Colonic mucosa (tissue), 4 donors: ENCODE results near the gene MSRB1. TPM values are rescaled to one million over a fixed set of nuclear protein-coding genes. Genes with fewer than 3 reads are reported as not detected.

Experiments
- DNase-seq: peaks from one replicate; pipeline ENCODE4 v3.0.0-alpha.2; 2020
- H3K27ac ChIP-seq: fragments of 200-600 bp; one replicate; pipeline ENCODE4 v1.8.0; 2021
- H3K27me3 ChIP-seq: fragments of 200-600 bp; one replicate; pipeline ENCODE4 v1.8.0; 2021
- H3K36me3 ChIP-seq: fragments of 200-600 bp; one replicate; pipeline ENCODE4 v1.8.0; 2021
- H3K4me1 ChIP-seq: fragments of 200-600 bp; one replicate; pipeline ENCODE4 v1.8.0; 2021; ENCODE audit warnings: mild to moderate bottlenecking
- H3K4me3 ChIP-seq: fragments of 200-600 bp; one replicate; pipeline ENCODE4 v1.8.0; 2021
- H3K9ac ChIP-seq, 2 donors: one replicate each; pipeline ENCODE4 v1.7.0; 2013; ENCODE audit warnings: control low read depth in 2 of 2, low read depth in 2 of 2, low read length in 2 of 2
- H3K9me3 ChIP-seq: fragments of 200-600 bp; one replicate; pipeline ENCODE4 v1.8.0; 2021
- intact Hi-C: fragments of 100-400 bp; cut with DNase I; formaldehyde crosslinking; loops from one replicate; pipeline ENCODE4 v1.14.1; 2022
- total RNA-seq, 2 donors: library from RNA; stranded (reverse); fragmentation: NEBNext Ultra II Directional in 1 of 2; extraction: Animal tissue kit (Norgen Biotek cat#: 25700) in 1 of 2; gene quantifications; one replicate each; pipeline ENCODE4 v1.2.1, GENCODE V29; 2021
- TF ChIP-seq, protein P1 (sequence below): fragments of 200-600 bp; IDR thresholded peaks from one replicate; pipeline ENCODE4 v1.8.0; 2022; ENCODE audit warnings: antibody characterized with exemption, mild to moderate bottlenecking
- donor health status: healthy.
- donor health status: DM: no; HTN: no; CAD: no.
- donor health status: DM: no; HTN: no; CAD: no.

Gene MSRB1
- total RNA-seq, 2 donors from 2014 or later, result 33.0 to 61.2 TPM

DNA sequence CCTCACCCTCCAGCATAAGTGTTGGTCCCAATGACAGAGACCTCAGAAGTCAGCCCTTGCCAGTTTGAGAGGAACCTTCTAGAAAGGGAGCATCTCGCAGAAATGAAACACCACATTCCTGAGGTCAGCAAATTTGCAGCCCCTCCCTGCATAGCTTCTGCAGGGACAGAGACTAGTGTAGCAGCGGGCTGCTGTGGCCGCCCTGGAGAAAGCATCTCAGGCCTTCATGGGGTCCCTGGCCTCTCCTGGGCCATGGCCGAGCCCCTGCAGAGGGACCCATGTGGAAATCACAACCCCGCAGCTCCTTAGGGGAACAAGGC is 36.2 kb downstream of the MSRB1 start:
- Histone ChIP-seq H3K9me3 (no peaks in the 10 kb centered on the region), H3K4me1 (no peaks in the 10 kb centered on the region), H3K9ac (no peak overlapping the region), H3K36me3 (no peaks in the 10 kb centered on the region), H3K27me3 (no peaks in the 10 kb centered on the region), H3K27ac (no peak overlapping the region), H3K4me3 (no peak overlapping the region)
- DNase-seq, result no peak
- TF ChIP-seq, protein P1, sequence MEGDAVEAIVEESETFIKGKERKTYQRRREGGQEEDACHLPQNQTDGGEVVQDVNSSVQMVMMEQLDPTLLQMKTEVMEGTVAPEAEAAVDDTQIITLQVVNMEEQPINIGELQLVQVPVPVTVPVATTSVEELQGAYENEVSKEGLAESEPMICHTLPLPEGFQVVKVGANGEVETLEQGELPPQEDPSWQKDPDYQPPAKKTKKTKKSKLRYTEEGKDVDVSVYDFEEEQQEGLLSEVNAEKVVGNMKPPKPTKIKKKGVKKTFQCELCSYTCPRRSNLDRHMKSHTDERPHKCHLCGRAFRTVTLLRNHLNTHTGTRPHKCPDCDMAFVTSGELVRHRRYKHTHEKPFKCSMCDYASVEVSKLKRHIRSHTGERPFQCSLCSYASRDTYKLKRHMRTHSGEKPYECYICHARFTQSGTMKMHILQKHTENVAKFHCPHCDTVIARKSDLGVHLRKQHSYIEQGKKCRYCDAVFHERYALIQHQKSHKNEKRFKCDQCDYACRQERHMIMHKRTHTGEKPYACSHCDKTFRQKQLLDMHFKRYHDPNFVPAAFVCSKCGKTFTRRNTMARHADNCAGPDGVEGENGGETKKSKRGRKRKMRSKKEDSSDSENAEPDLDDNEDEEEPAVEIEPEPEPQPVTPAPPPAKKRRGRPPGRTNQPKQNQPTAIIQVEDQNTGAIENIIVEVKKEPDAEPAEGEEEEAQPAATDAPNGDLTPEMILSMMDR, result no peak
- intact Hi-C loops, result no loop called here

DNA sequence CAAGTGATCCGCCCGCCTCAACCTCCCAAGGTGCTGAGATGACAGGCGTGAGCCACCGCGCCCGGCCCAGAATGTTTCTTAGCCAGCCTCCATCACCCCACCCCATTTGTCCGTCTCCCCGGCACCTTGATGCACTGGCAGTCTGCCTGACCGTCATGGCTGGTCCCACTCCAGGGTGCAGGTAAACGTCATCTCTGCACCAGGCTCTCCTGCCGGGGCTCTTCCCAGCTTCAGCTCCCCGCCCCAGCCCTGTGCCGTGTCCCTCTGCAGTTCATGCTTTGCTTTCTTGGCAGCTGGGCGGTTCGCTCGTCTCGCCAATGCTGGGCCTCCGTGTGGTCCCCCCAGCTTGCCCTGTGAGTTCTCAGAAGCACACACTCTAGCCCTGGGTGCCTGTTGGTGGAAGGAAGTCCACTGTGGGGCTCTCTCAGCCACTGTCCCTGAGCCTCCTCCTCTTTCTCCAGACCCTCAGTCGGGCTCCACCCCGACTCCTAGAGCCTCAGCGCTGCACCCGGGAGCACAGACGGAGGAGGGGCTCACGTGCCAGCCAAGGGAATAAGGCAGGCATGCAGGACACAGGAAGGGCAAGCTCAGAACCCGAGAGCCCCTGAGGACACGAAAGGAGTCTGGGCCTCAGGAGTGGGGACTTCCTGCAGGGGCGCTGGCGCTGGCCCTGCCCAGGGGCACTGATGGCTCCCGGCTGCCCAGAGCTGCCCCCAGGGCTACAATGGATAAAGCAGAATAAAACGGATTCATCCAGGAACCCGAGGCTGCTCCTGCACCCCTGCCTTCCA is 36.7 kb downstream of the MSRB1 start:
- Histone ChIP-seq H3K4me1 (no peaks in the 10 kb centered on the region), H3K27ac (no peak overlapping the region), H3K27me3 (no peaks in the 10 kb centered on the region), H3K4me3 (no peak overlapping the region), H3K9ac (no peak overlapping the region), H3K36me3 (no peaks in the 10 kb centered on the region), H3K9me3 (no peaks in the 10 kb centered on the region)
- intact Hi-C loops, result no loop called here
- TF ChIP-seq, protein P1, result no peak
- no peak for DNase-seq

DNA sequence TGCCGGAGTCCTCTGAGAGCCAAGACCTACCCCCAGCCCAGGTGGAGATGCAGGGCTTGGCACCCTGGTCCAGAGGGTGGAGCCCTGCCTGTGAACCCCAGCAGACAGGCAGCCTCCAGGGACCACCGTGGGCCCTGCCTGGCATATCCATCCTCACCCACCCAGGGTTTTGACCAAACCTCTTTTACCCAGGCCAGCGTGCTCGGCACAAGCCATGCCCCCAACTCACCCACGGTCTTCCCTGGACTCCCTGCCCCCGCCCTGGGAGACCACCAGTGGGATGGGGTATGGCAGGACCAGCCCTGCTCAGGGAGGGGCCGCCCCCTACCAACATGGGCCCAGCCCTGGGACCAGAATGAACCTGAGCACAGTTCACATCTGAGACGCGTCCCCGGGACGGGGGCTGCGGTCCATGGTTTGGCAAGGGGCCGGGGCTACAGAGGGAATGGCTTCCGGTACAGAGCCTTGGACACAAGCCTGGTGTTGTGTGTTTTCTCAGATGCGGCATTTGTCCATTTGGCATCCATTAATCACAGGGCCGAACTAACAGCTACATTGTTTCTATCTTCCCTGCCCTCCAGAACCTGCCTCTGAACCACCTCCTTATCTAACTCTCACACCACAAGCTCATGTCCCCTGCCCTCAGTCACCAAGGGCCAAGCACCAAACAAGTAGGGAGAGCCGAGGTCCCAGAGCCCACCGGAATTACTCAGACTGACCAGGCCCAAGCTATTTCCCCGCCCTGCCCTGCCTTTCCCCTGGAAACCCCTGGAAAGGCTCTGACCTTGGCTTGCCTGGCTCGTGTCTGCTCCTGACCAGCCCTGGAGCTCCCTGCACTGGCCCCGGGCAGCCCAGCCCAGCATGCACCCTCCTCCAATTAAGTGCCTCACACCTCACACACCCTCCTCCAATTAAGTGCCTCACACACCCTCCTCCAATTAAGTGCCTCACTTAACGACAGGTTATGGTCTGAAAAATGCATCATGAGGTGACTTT is 38.9 kb downstream of the MSRB1 start:
- Histone ChIP-seq H3K36me3 (no peaks in the 10 kb centered on the region), H3K4me1 (peaks cover 4% of the 10 kb centered on the region), H3K4me3 (no peak overlapping the region), H3K27ac (no peak overlapping the region), H3K27me3 (no peaks in the 10 kb centered on the region), H3K9ac (no peak overlapping the region), H3K9me3 (no peaks in the 10 kb centered on the region)
- TF ChIP-seq, protein P1, result no peak
- no peak for DNase-seq
- intact Hi-C loops, result no loop called here

DNA sequence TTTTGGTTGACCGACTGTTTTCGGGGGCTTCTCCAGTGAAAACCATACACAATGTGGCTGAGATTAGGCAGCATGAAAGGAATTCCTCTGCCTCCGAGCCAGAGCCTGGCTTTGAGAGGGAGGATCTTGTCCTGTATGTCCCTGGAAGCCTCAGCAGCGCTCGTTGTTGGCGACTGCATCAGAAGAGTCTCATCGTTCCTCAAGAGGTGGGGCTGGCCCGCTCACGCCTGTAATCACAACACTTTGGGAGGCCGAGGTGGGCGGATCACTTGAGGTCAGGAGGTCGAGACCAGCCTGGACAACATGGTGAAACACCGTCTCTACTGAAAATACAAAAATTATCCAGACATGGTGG is 39.8 kb downstream of the MSRB1 start:
- no peaks in the 10 kb centered on the region for H3K36me3 ChIP-seq
- TF ChIP-seq, protein P1, result no peak
- H3K4me3 ChIP-seq, result no peak overlapping the region
- H3K9ac ChIP-seq, result no peak overlapping the region
- intact Hi-C loops, result no loop called here
- H3K4me1 ChIP-seq, result peaks cover 4% of the 10 kb centered on the region
- no peak for DNase-seq
- no peaks in the 10 kb centered on the region for H3K27me3 ChIP-seq
- H3K27ac ChIP-seq, result no peak overlapping the region
- H3K9me3 ChIP-seq, result no peaks in the 10 kb centered on the region

DNA sequence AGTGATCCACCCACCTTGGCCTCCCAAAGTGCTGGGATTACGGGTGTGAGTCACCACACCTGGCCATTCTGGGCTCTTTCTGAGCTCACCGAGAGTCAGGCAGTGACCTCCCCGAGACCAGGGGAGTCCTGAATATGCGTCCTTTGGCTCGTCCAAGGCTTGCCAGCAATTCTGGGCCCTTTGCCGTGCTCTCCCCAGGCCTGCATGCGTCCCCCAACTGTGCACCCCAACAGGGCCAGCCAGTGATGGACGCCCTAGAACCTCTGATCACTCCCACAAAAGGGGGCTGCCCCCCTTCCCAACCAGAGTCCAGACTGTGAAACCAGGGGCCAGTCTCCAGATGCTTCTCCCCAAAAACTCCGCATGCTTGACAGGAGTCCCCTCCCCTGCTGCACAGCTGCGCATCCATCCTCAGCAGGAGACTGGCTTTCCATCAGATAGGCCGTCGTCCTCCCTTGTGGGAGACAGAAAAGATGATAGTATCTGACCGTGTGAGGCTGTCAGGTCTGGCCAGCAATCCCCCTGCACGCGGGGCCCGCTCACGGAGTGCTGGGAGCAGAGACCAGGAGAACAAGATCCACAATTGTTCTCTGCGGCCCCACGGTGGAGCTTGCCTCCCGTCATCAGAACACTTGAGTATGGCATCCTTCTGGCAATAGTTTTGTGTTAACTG is 40.3 kb downstream of the MSRB1 start:
- intact Hi-C loops, result no loop called here

More for the DNA sequence above, 40.3 kb downstream of the MSRB1 start:
- Histone ChIP-seq H3K27me3 (no peaks in the 10 kb centered on the region), H3K36me3 (no peaks in the 10 kb centered on the region), H3K4me1 (peaks cover 4% of the 10 kb centered on the region), H3K9me3 (no peaks in the 10 kb centered on the region), H3K27ac (no peak overlapping the region), H3K4me3 (no peak overlapping the region), H3K9ac (no peak overlapping the region)
- TF ChIP-seq, protein P1, result no peak
- no peak for DNase-seq
